ENCODE results near the gene TSC1. TPM values are rescaled to one million over a fixed set of nuclear protein-coding genes. Genes with fewer than 3 reads are reported as not detected.

Gene TSC1
- total and polyA plus RNA-seq, 2 experiments from 2014 or later, result 19.5 to 47.8 TPM

GRCh38 chr9:132877824-132878694 lies 66.4 kb downstream of the TSC1 start, which contains the start of gene AK8:
Gene AK8 (minus strand): TSS chr9:132878284. CDS start chr9:132878255, 29 bp downstream.
- no peaks in the 10 kb centered on the region for H3K27me3 ChIP-seq
- H3K27ac ChIP-seq, result peak within 1 kb of the TSS; percentile 90
- H3K9me3 ChIP-seq (ENCODE audit: low read depth), result no peaks in the 10 kb centered on the region
- H3K9me2 ChIP-seq (replicated peaks; ENCODE audit: insufficient read depth), result no peaks in the 10 kb centered on the region
- peak within 1 kb of the TSS; percentile 96 for H3K4me2 ChIP-seq
- peak; percentile 92 for DNase-seq (ENCODE audit: low spot score)
- no peaks in the 10 kb centered on the region for H4K20me1 ChIP-seq (ENCODE audit: insufficient read depth, poor library complexity, severe bottlenecking)
- 2% methylated on average over 76 of the region's 89 CpGs for WGBS (ENCODE audit: low lambda C conversion rate, missing lambda C conversion rate)
- H3K4me3 ChIP-seq, result peak within 1 kb of the TSS; percentile 96
- H3K36me3 ChIP-seq (replicated peaks; ENCODE audit: insufficient read depth, low read depth), result no peaks in the 10 kb centered on the region
- peaks cover 4% of the 10 kb centered on the region for H3K4me1 ChIP-seq (ENCODE audit: insufficient read depth)
- H2AFZ ChIP-seq, result peak within 1 kb of the TSS; percentile 100
- no peaks in the 10 kb centered on the region for H3K79me2 ChIP-seq
- TF ChIP-seq EZH2 (IDR thresholded peaks at IDR 0.05; ENCODE audit: borderline replicate concordance) (no peak), EZH2phosphoT487 (IDR thresholded peaks at IDR 0.05; ENCODE audit: low read depth, severe bottlenecking, unreplicated experiment) (no peak)
- TF ChIP-seq, protein P1, sequence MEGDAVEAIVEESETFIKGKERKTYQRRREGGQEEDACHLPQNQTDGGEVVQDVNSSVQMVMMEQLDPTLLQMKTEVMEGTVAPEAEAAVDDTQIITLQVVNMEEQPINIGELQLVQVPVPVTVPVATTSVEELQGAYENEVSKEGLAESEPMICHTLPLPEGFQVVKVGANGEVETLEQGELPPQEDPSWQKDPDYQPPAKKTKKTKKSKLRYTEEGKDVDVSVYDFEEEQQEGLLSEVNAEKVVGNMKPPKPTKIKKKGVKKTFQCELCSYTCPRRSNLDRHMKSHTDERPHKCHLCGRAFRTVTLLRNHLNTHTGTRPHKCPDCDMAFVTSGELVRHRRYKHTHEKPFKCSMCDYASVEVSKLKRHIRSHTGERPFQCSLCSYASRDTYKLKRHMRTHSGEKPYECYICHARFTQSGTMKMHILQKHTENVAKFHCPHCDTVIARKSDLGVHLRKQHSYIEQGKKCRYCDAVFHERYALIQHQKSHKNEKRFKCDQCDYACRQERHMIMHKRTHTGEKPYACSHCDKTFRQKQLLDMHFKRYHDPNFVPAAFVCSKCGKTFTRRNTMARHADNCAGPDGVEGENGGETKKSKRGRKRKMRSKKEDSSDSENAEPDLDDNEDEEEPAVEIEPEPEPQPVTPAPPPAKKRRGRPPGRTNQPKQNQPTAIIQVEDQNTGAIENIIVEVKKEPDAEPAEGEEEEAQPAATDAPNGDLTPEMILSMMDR (IDR thresholded peaks at IDR 0.05; ENCODE audit: poor library complexity), result no peak

DNA sequence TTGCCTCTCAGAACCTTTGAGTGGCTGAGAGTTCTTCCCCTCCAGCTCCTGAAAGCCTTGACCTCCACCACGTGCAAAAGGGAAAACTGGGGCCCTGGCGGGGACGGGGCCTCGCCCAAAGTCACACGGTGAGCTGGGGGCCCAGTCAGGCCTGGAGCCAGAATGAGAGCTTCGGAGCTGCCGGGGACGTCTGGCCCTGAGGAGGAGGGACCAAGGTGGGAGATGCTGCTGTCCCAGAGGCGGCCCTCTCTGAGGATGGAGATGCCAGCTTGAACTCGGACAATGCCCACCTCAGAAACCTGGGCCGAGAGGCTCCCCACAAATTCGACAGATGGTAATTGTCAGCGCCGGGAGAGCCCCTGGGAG lies 67.0 kb downstream of the TSC1 start:
- Histone ChIP-seq H3K4me1 (ENCODE audit: insufficient read depth) (peaks cover 4% of the 10 kb centered on the region), H3K9me2 (replicated peaks; ENCODE audit: insufficient read depth) (no peaks in the 10 kb centered on the region), H3K4me3 (peak overlapping the region; percentile 96), H3K9me3 (ENCODE audit: low read depth) (no peaks in the 10 kb centered on the region), H3K27ac (no peak overlapping the region), H3K36me3 (replicated peaks; ENCODE audit: insufficient read depth, low read depth) (no peaks in the 10 kb centered on the region), H4K20me1 (ENCODE audit: insufficient read depth, poor library complexity, severe bottlenecking) (no peaks in the 10 kb centered on the region), H3K27me3 (no peaks in the 10 kb centered on the region), H2AFZ (peak overlapping the region; percentile 100), H3K4me2 (peak overlapping the region; percentile 96), H3K79me2 (no peaks in the 10 kb centered on the region)
- TF ChIP-seq, protein P1 (IDR thresholded peaks at IDR 0.05; ENCODE audit: poor library complexity), result no peak
- TF ChIP-seq EZH2phosphoT487 (IDR thresholded peaks at IDR 0.05; ENCODE audit: low read depth, severe bottlenecking, unreplicated experiment) (no peak), EZH2 (IDR thresholded peaks at IDR 0.05; ENCODE audit: borderline replicate concordance) (no peak)
- WGBS (ENCODE audit: low lambda C conversion rate, missing lambda C conversion rate), result 60% methylated on average over 14 of the region's 14 CpGs
- DNase-seq (ENCODE audit: low spot score), result no peak

GRCh38 chr9:132876849-132877248 lies 67.6 kb downstream of the TSC1 start:
- Histone ChIP-seq H3K4me2 (no peak overlapping the region), H2AFZ (no peak overlapping the region), H3K9me3 (ENCODE audit: low read depth) (no peaks in the 10 kb centered on the region), H3K9me2 (replicated peaks; ENCODE audit: insufficient read depth) (no peaks in the 10 kb centered on the region), H3K36me3 (replicated peaks; ENCODE audit: insufficient read depth, low read depth) (no peaks in the 10 kb centered on the region), H3K79me2 (no peaks in the 10 kb centered on the region), H3K4me3 (no peak overlapping the region), H3K27ac (no peak overlapping the region), H3K4me1 (ENCODE audit: insufficient read depth) (peaks cover 4% of the 10 kb centered on the region), H3K27me3 (no peaks in the 10 kb centered on the region), H4K20me1 (ENCODE audit: insufficient read depth, poor library complexity, severe bottlenecking) (no peaks in the 10 kb centered on the region)
- no peak for DNase-seq (ENCODE audit: low spot score)
- TF ChIP-seq, protein P1 (IDR thresholded peaks at IDR 0.05; ENCODE audit: poor library complexity), result no peak
- TF ChIP-seq EZH2phosphoT487 (IDR thresholded peaks at IDR 0.05; ENCODE audit: low read depth, severe bottlenecking, unreplicated experiment), result no peak
- no peak for TF ChIP-seq EZH2 (IDR thresholded peaks at IDR 0.05; ENCODE audit: borderline replicate concordance)
- 91% methylated on average over 3 of the region's 3 CpGs for whole genome bisulfite sequencing (ENCODE audit: low lambda C conversion rate, missing lambda C conversion rate)
